Fibroblast of skin of left biceps (primary cell): ENCODE data around the gene CHL1.
"Not testable (repeated sequence)": the region's sequence is repeated elsewhere in the genome, so short reads cannot be mapped to it uniquely, and the experiment has no call there.

Experiments used
- DNase-seq, 2 experiments: peaks; one replicate each; pipeline ENCODE4 v3.0.0-alpha.2; 2013; ENCODE audit warnings: low read depth in 2 of 2

CHL1 gene

GRCh38 chr3:331881-332280 lies 135.3 kb downstream of the CHL1 start:
- DNase-seq = no peak

- no peak for DNase-seq
Observed at GRCh38 chr3:332701-333100, 136.1 kb downstream of the CHL1 start.

DNA sequence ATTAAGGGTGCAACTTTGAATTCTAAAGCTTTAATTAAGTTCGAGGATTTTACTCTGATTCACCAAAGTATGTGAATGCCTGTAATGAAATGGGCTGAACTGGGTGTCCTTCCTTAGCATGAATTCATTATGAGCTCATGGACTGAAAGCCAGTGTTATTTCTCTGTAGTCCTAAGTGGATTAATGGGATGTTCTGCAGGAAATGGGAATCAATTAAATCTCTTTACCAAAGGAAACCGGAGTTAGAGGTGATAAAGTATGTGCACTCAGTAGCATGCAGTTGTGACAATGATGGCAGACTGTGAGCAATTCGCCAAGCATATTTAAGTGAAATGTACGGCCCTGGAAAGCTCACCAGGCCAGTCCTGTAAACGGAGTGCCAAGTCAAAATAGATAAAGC lies 138.7 kb downstream of the CHL1 start:
- DNase-seq = no peak

GRCh38 chr3:339351-339750 lies 142.8 kb downstream of the CHL1 start:
- no peak for DNase-seq

DNA sequence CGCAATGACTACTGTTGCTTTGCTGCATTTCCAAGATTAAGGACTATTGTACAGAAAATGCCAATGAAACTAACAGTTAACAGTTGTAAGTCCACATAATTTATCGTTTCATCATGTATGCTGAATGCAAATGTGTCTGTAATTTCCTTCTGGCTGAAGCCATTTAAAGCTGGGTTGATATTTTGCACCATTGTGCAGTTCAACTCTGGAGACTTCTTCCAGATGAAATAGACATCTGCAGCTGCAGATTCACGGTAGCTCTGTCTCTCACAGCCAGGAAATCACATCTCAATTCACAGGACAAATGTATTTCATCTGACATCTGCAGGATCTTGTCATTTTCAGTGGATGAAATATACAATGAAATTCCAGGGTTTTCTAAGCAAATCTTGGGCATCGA lies 145.4 kb downstream of the CHL1 start:
- DNase-seq = no peak

- DNase-seq = no peak
Observed at GRCh38 chr3:346186-346585, 149.6 kb downstream of the CHL1 start.

- no peak for DNase-seq
Observed at GRCh38 chr3:347581-347980, 151.0 kb downstream of the CHL1 start.

DNA sequence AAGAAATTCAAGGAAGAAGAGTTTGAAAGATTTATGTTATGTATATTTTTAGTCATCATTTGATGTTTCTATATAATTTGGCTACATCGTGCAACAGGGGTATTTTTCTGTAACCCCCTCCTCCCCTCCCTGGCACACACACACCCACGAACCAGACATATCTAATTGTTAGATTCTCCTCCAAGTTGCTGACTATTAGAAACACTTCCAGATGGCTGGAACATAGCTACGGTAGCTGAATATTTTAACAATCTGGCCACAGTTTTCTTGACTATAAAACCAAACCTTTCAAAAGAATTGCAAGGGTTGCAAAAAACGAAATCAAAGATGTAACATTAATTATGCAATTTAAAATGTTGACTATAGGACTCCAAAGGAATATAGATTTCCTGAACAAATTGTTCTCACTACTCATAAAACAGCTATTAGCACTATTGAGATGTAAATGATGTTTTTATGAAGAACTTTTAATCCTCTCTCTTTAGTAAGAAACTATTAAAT lies 154.4 kb downstream of the CHL1 start:
- DNase-seq = no peak

- no peak for DNase-seq
Observed at GRCh38 chr3:352599-352998, 156.0 kb downstream of the CHL1 start.

GRCh38 chr3:353191-353739 lies 156.7 kb downstream of the CHL1 start:
- no peak for DNase-seq

GRCh38 chr3:354432-354831 lies 157.9 kb downstream of the CHL1 start:
- DNase-seq = peak in 1 of 2 experiments; percentile 3

DNA sequence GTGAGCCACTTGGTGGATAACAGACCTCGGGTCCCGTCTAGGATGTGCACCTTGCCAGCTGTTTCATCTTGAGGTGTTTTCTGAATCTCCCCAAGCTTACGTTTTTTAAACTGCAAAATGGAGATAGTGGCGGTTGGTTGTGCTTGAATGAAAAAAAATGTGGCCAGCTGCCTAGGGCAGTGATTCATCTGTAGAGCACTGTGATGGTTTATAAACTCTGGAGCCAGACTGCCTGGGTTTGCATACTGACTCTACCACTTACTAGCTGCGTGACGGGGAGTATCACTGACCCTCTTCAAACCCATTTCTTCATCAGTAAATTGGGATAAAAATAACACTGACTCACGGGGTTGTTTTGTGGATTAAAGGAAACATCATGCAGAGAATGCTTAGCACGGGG lies 159.1 kb downstream of the CHL1 start:
- no peak for DNase-seq

DNA sequence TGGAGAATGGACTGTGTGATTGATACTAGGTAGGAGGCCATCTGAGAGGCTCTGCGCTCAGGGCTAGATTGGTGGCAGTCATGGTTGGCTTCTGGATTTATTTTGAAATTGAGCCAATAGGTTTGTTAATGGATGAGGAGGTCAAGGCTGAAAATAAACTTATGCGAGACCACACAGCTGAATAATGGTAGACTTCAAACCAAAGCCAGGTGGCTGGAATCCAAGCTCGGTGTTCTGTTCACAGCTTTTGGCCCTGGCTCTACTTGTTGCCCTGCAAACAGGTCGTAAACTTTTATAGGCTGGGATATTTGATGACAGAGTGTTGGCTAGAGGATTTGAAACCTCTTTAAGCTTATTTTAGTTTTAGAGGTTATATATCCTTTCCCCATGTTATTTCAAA lies 160.4 kb downstream of the CHL1 start:
- DNase-seq = no peak

- no peak for DNase-seq
Observed at GRCh38 chr3:359672-360071, 163.1 kb downstream of the CHL1 start.

DNA sequence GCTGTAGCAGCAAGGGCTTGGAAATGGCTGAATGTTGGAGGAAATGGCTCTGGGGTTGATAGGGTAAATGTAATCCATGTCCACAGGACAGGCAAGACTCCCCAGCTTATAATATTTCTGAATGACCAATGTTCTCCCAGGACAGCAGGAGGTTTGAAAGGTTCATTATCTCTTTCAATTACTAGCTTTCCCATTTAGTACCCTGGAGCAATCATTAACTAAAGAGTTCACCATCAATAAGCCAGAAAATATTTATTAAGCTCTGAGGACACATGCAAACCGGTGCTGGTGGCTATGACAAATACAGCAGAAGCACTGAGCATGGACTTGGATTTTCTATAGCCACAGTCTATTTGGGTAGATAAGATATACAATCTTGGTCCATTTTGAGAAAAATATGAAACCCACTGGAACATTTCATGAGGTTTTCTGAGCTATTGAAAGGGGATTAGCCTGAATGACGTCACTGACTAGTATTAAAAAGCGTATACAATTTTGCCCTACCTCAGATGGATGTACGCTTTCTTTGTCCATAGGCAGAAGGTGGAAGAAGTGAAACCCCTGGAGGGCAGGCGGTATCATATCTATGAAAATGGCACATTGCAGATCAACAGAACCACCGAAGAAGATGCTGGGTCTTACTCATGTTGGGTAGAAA lies 166.2 kb downstream of the CHL1 start:
- DNase-seq = no peak

GRCh38 chr3:364287-364686 lies 167.7 kb downstream of the CHL1 start:
- no peak for DNase-seq

DNA sequence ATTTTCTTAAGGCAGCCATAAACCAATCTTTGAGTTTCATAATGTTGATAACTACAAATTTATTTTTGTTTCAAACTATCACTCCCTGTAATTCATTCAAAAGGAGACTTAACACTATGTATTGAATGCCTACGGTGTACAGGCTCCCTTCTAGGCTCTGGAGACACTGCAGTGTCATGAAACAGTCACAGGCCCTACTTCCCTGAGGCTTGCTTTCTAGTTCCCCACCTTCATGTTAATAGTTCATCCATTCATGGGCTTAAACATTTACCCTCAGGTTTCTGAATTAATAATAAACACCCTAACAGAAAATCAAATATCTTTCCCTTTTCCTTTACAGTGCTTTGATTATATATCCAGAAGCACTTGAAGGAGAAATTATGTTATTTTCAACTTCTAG lies 168.7 kb downstream of the CHL1 start:
- no peak for DNase-seq

- not testable (repeated sequence) for DNase-seq
Observed at GRCh38 chr3:366253-366652, 169.7 kb downstream of the CHL1 start.

GRCh38 chr3:373193-373779 lies 176.7 kb downstream of the CHL1 start:
- DNase-seq = no peak

DNA sequence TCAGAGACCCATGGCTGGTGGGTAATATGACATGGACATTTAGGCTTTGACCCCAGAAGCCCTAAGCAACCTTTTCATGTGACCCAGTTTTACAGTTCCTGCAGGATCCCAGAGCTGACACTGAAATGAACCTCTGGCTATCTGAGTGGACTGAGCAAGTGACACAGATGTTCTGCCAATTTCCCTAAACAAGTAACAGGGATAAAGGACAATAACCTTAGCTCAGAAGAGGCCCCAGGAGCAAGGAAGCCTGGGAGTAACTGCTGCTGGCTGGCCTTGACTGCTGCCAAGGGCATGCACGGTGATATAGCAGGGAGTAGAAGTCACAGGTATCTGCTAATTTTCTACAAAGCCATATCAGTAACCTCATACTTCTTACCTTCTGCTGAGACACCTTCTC lies 177.9 kb downstream of the CHL1 start:
- DNase-seq = no peak

- no peak for DNase-seq
Observed at GRCh38 chr3:377158-377561, 180.6 kb downstream of the CHL1 start.

DNA sequence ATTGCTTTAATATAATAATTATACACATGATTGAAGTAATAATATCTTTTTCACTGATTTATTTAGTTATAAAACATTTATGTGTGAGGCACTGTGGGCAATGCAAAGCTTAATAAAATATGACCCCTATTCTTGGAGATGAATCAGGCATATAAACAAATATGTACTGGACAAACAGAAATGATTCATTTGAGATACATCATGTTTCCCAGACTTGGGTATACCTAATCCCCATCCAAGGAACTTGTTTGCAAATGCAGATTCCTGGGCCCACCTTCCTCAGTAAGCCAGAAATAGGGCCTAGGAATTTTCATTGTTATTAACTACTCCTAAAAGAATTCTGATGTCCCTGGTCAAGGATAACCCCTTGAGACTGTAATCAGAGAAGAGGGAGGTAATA lies 184.2 kb downstream of the CHL1 start:
- DNase-seq = no peak

GRCh38 chr3:385151-385550 lies 188.6 kb downstream of the CHL1 start:
- peak in 1 of 2 experiments; percentile 5 for DNase-seq
